OCI-LY3 (cell line): Measurements from ENCODE around the gene ANKRD33.
A peak's percentile ranks its signal among the peaks of the same experiment; 100 is the strongest.

Experiments used
- H2AFZ ChIP-seq: fragments of 200-600, 300-600 bp; shearing (Covaris generic); 2 replicates; pipeline ENCODE4 v1.6.0; 2014; ENCODE audit warnings: antibody characterized with exemption, low read depth, low read length
- H3K27ac ChIP-seq: fragments of 200-600, 300-600 bp; sonication (generic); 2 replicates; pipeline ENCODE4 v1.5.1; 2014; ENCODE audit warnings: mild to moderate bottlenecking, low read length, moderate library complexity, mixed read lengths
- H3K27me3 ChIP-seq: fragments of 200-600, 300-600 bp; sonication (generic); 2 replicates; pipeline ENCODE4 v1.6.1; 2014; ENCODE audit warnings: low read depth, low read length, mixed read lengths
- H3K36me3 ChIP-seq: fragments of 200-600, 300-600 bp; sonication (generic); replicated peaks from 2 replicates; pipeline ENCODE3; 2014; ENCODE audit warnings: low read depth, low read length, mixed read lengths
- H3K4me1 ChIP-seq: fragments of 300-600, 200-600 bp; sonication (generic); 2 replicates; pipeline ENCODE4 v1.6.1; 2014; ENCODE audit warnings: low read length, mixed read lengths
- H3K4me2 ChIP-seq: fragments of 200-600, 300-600 bp; sonication (generic); 2 replicates; pipeline ENCODE4 v1.6.1; 2014; ENCODE audit warnings: low read length, mixed read lengths
- H3K4me3 ChIP-seq: fragments of 300-600, 200-600 bp; sonication (generic); 2 replicates; pipeline ENCODE4 v1.5.1; 2014; ENCODE audit warnings: antibody characterized with exemption, mild to moderate bottlenecking, low read length, moderate library complexity
- H3K79me2 ChIP-seq: fragments of 300-600, 200-600 bp; shearing (Covaris generic); 2 replicates; pipeline ENCODE4 v1.6.1; 2014; ENCODE audit warnings: mild to moderate bottlenecking, low read length, mixed read lengths
- H3K9ac ChIP-seq: fragments of 300-600, 200-600 bp; shearing (Covaris generic); 2 replicates; pipeline ENCODE4 v1.6.0; 2014; ENCODE audit warnings: mild to moderate bottlenecking, low read length, moderate library complexity
- H3K9me3 ChIP-seq: fragments of 200-600, 300-600 bp; shearing (Covaris generic); 2 replicates; pipeline ENCODE4 v1.6.1; 2014; ENCODE audit warnings: low read length, mixed read lengths; ENCODE audit not compliant: insufficient read depth
- H4K20me1 ChIP-seq: fragments of 200-600, 300-600 bp; sonication (generic); 2 replicates; pipeline ENCODE4 v1.6.1; 2016; ENCODE audit warnings: low read length, mixed read lengths; ENCODE audit not compliant: insufficient read depth
- EZH2phosphoT487 ChIP-seq: fragments of 200-600 bp; shearing (Covaris generic); IDR thresholded peaks from 2 replicates; pipeline ENCODE4 v1.6.1; 2018; ENCODE audit warnings: antibody characterized with exemption, mixed run types, low read depth
- TF ChIP-seq, protein P1 (sequence below): fragments of 200-600, 300-600 bp; sonication (generic); IDR thresholded peaks from 2 replicates; pipeline ENCODE4 v1.5.1; 2014; ENCODE audit warnings: antibody characterized with exemption, low read length, low read depth

Gene ANKRD33

DNA sequence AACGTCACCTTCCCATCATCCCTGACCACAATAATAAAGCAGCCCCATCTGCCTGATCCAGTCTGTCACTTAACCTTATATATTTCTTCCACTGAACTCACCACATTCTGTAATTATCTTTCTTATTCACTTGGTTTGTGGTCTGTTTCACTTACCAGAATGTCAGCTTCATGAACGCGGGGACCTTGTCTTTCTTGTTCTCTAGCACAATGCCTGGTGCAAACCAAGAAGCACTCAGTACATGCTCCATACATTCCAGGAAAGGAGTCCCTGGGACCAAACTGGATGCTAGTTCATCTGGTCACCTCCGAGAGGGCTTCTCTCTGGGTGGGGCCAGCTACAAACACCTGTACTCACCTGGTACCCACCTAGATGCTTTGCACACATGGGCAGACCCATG, 17.4 kb upstream of the ANKRD33 start:
- Histone ChIP-seq H3K79me2 (no peaks in the 10 kb centered on the region), H3K9ac (no peak overlapping the region), H4K20me1 (no peaks in the 10 kb centered on the region), H3K27me3 (peaks cover 14% of the 10 kb centered on the region), H2AFZ (no peak overlapping the region), H3K36me3 (no peaks in the 10 kb centered on the region), H3K4me2 (no peak overlapping the region), H3K4me1 (0 out of 2 replicates have a peak, but pooled peaks cover under 1% of the 10 kb centered on the region), H3K27ac (no peak overlapping the region), H3K9me3 (no peaks in the 10 kb centered on the region), H3K4me3 (no peak overlapping the region)
- TF ChIP-seq, protein P1, sequence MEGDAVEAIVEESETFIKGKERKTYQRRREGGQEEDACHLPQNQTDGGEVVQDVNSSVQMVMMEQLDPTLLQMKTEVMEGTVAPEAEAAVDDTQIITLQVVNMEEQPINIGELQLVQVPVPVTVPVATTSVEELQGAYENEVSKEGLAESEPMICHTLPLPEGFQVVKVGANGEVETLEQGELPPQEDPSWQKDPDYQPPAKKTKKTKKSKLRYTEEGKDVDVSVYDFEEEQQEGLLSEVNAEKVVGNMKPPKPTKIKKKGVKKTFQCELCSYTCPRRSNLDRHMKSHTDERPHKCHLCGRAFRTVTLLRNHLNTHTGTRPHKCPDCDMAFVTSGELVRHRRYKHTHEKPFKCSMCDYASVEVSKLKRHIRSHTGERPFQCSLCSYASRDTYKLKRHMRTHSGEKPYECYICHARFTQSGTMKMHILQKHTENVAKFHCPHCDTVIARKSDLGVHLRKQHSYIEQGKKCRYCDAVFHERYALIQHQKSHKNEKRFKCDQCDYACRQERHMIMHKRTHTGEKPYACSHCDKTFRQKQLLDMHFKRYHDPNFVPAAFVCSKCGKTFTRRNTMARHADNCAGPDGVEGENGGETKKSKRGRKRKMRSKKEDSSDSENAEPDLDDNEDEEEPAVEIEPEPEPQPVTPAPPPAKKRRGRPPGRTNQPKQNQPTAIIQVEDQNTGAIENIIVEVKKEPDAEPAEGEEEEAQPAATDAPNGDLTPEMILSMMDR: no peak
- TF ChIP-seq EZH2phosphoT487: no peak

DNA sequence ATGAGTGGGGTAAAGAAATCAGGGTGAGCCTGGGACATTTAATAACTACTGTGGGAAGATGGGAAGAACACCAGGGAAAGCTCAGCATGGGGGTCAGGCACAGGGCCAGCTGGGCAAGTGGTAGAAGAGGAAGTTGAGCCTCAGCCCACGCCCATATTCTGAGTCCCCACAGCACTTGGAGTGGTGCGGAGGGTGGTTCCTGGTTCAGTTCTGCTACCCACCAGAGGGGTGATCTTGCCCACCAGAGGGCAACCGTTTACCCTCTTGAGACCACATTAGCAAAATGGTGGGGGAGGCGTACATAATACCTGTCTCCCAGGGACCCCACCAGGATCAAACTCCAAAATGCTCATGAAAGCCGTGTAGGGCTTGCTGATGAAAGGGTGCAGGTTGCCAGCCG, 16.8 kb upstream of the ANKRD33 start:
- Histone ChIP-seq H3K9ac (no peak overlapping the region), H4K20me1 (no peaks in the 10 kb centered on the region), H3K27ac (no peak overlapping the region), H3K4me3 (no peak overlapping the region), H3K4me1 (peaks cover 6% of the 10 kb centered on the region; the same call in 1 of the 2 replicates), H2AFZ (no peak overlapping the region), H3K36me3 (no peaks in the 10 kb centered on the region), H3K9me3 (no peaks in the 10 kb centered on the region), H3K79me2 (no peaks in the 10 kb centered on the region), H3K27me3 (peaks cover 14% of the 10 kb centered on the region), H3K4me2 (no peak overlapping the region)
- no peak for TF ChIP-seq EZH2phosphoT487
- TF ChIP-seq, protein P1: peak; percentile 11; the same call in 1 of the 2 replicates

DNA sequence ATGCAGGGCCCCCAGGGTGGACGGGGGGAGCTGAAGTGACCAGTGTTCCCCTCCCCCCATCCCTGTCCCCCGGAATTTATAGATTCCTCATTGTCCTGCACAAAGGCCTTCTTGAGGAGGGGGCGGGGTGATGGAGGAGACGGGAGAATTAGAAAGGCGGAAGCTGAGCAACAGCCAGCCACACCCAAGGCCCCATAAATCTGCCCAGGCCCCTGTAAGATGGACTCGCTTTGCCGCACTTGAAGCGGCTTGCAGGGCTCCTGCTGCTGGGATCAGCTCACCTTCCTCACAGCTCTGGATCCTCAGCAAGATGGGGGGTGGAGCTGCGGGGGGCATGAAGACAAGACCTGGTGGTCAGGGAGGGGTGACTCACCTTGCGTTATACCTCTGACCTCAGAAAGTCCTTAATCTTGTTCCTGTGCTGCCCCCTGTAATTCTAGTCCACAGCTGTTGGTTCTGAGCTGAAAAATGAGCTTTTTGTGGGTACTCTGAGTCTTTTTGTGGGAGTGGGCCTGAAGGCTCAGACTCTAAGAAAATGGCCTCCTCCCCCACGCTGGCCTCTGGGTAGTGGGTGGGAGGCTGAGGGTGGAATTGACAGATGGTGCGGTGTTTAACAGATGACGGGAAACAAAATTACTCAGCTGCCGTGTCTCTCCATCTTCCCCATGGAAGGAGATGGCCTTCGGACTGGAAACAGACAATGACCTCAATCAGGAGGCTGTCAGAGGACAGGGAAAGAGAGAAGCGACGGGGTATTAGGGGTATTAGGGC, 15.8 kb upstream of the ANKRD33 start:
- no peak overlapping the region for H3K4me3 ChIP-seq
- H3K9ac ChIP-seq: no peak overlapping the region
- H2AFZ ChIP-seq: no peak overlapping the region
- no peaks in the 10 kb centered on the region for H3K79me2 ChIP-seq
- H3K27ac ChIP-seq: no peak overlapping the region
- peaks cover 14% of the 10 kb centered on the region for H3K27me3 ChIP-seq
- H3K4me1 ChIP-seq: peaks cover 6% of the 10 kb centered on the region; the same call in 1 of the 2 replicates
- H3K4me2 ChIP-seq: no peak overlapping the region
- no peaks in the 10 kb centered on the region for H3K36me3 ChIP-seq
- TF ChIP-seq, protein P1: no peak
- no peak for TF ChIP-seq EZH2phosphoT487
- no peaks in the 10 kb centered on the region for H4K20me1 ChIP-seq
- no peaks in the 10 kb centered on the region for H3K9me3 ChIP-seq

DNA sequence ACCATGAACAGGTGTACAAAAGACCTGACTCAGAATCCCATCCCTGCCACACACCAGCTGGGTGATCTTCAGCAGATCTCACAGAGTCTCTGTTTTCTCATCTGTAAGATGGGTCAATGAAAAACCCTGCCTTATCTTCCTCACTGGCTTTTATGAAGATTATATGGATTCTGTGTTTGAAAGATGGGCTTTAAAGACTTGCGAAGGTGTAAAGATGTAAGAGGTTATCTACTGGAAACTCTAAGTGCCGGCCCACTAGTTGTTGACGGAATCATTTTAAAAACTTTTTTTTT, 15.3 kb upstream of the ANKRD33 start:
- H3K4me2 ChIP-seq: no peak overlapping the region
- no peaks in the 10 kb centered on the region for H3K9me3 ChIP-seq
- peaks cover 14% of the 10 kb centered on the region for H3K27me3 ChIP-seq
- no peak overlapping the region for H3K9ac ChIP-seq
- TF ChIP-seq, protein P1: no peak
- TF ChIP-seq EZH2phosphoT487: no peak
- H3K36me3 ChIP-seq: no peaks in the 10 kb centered on the region
- H4K20me1 ChIP-seq: no peaks in the 10 kb centered on the region
- no peaks in the 10 kb centered on the region for H3K79me2 ChIP-seq
- no peak overlapping the region for H3K27ac ChIP-seq
- H3K4me1 ChIP-seq: peaks cover 6% of the 10 kb centered on the region; the same call in 1 of the 2 replicates
- no peak overlapping the region for H3K4me3 ChIP-seq
- no peak overlapping the region for H2AFZ ChIP-seq
